WTC11 (cell line): ENCODE measurements around the gene PLCG1. TPM values are rescaled to one million over a fixed set of nuclear protein-coding genes. Genes with fewer than 3 reads are reported as not detected.

ENCODE experiments used
- ATAC-seq: fragments of 200-7000 bp; cut with Tn5 transposase; 2 replicates; pipeline ENCODE4 v1.10.0; 2021; ENCODE audit warnings: mild to moderate bottlenecking, moderate library complexity
- CTCF ChIA-PET: fragments of 300-600 bp; sonication (Branson Sonifier 250); formaldehyde crosslinking; loops from one replicate; lab custom pipeline; 2021; ENCODE audit warnings: antibody characterized with exemption; lab: Charles Lee
- POLR2A ChIA-PET: fragments of 350-600 bp; sonication (Branson Sonifier 250); formaldehyde crosslinking; loops from one replicate; lab custom pipeline; 2021; ENCODE audit warnings: antibody characterized with exemption; lab: Charles Lee
- DNase-seq: peaks from one replicate; pipeline ENCODE4 v3.0.0; 2021; ENCODE audit warnings: low spot score
- H3K27ac Mint-ChIP-seq: 2 replicates; pipeline ENCODE4 v1.8.0; 2021; ENCODE audit warnings: mixed read lengths
- H3K27me3 Mint-ChIP-seq: 2 replicates; pipeline ENCODE4 v1.8.0; 2021; ENCODE audit warnings: low read depth, mild to moderate bottlenecking, moderate library complexity, mixed read lengths
- H3K36me3 Mint-ChIP-seq: 2 replicates; pipeline ENCODE4 v1.8.0; 2021; ENCODE audit warnings: mixed read lengths
- H3K4me1 Mint-ChIP-seq: 2 replicates; pipeline ENCODE4 v1.8.0; 2022; ENCODE audit warnings: mixed read lengths
- H3K4me3 Mint-ChIP-seq: 2 replicates; pipeline ENCODE4 v1.8.0; 2021; ENCODE audit warnings: mild to moderate bottlenecking, moderate library complexity, mixed read lengths
- H3K9me3 Mint-ChIP-seq: 2 replicates; pipeline ENCODE4 v1.8.0; 2021; ENCODE audit warnings: mixed read lengths
- ARID4B ChIP-seq: sonication (generic); formaldehyde crosslinking; IDR thresholded peaks from 2 replicates; pipeline ENCODE4 v1.8.0; 2023; ENCODE audit warnings: missing genetic modification reagents, mild to moderate bottlenecking, borderline replicate concordance
- ATF2 ChIP-seq: sonication (generic); formaldehyde crosslinking; IDR thresholded peaks from 2 replicates; pipeline ENCODE4 v1.8.1; 2022; ENCODE audit warnings: low read depth, missing genetic modification reagents, borderline replicate concordance
- CBFB ChIP-seq: sonication (generic); formaldehyde crosslinking; IDR thresholded peaks from 2 replicates; pipeline ENCODE4 v1.8.1; 2022; ENCODE audit warnings: mild to moderate bottlenecking, low read depth, missing genetic modification reagents
- FOXK1 ChIP-seq: sonication (generic); formaldehyde crosslinking; IDR thresholded peaks from 2 replicates; pipeline ENCODE4 v1.8.0; 2022; ENCODE audit warnings: mild to moderate bottlenecking, moderate library complexity, missing genetic modification reagents
- JAZF1 ChIP-seq: fragments of 250-450 bp; sonication (Bioruptor Pico); IDR thresholded peaks from 2 replicates; pipeline ENCODE4 v1.9.0; 2021; ENCODE audit warnings: moderate library complexity, mild to moderate bottlenecking, inconsistent platforms
- NFATC4 ChIP-seq: fragments of 250-450 bp; sonication (Bioruptor Pico); IDR thresholded peaks from 2 replicates; pipeline ENCODE4 v1.9.0; 2021; ENCODE audit warnings: mild to moderate bottlenecking
- NFE2L1 ChIP-seq: sonication (generic); formaldehyde crosslinking; IDR thresholded peaks from 2 replicates; pipeline ENCODE4 v1.8.1; 2023; ENCODE audit warnings: missing genetic modification reagents
- TEAD1 ChIP-seq: sonication (generic); formaldehyde crosslinking; IDR thresholded peaks from 2 replicates; pipeline ENCODE4 v1.8.0; 2022; ENCODE audit warnings: mild to moderate bottlenecking, missing genetic modification reagents
- ZNF317 ChIP-seq: sonication (generic); formaldehyde crosslinking; IDR thresholded peaks from 2 replicates; pipeline ENCODE4 v1.8.1; 2023; ENCODE audit warnings: low read depth, mild to moderate bottlenecking, moderate library complexity, missing genetic modification reagents, borderline replicate concordance
- ZNF423 ChIP-seq: fragments of 250-450 bp; sonication (Bioruptor Pico); IDR thresholded peaks from 2 replicates; pipeline ENCODE4 v2.1.2; 2022; ENCODE audit warnings: mild to moderate bottlenecking, moderate library complexity
- total RNA-seq: library from RNA; stranded (reverse); gene quantifications from 3 replicates; pipeline ENCODE4 v1.2.3, GENCODE V29; 2021
- TF ChIP-seq, protein P1 (sequence below): sonication (generic); formaldehyde crosslinking; IDR thresholded peaks from 2 replicates; pipeline ENCODE4 v1.8.0; 2022; ENCODE audit warnings: mild to moderate bottlenecking, missing genetic modification reagents
- TF ChIP-seq, protein P2 (sequence below): fragments of 250-450 bp; sonication (Bioruptor Pico); IDR thresholded peaks from 2 replicates; pipeline ENCODE4 v1.8.0; 2021; ENCODE audit warnings: mild to moderate bottlenecking
- TF ChIP-seq, protein P3 (sequence below): sonication (generic); formaldehyde crosslinking; IDR thresholded peaks from 2 replicates; pipeline ENCODE4 v1.8.1; 2023; ENCODE audit warnings: mild to moderate bottlenecking, missing genetic modification reagents, moderate library complexity

Gene PLCG1
- total RNA-seq, 1 experiment from 2014 or later: 201 TPM

DNA sequence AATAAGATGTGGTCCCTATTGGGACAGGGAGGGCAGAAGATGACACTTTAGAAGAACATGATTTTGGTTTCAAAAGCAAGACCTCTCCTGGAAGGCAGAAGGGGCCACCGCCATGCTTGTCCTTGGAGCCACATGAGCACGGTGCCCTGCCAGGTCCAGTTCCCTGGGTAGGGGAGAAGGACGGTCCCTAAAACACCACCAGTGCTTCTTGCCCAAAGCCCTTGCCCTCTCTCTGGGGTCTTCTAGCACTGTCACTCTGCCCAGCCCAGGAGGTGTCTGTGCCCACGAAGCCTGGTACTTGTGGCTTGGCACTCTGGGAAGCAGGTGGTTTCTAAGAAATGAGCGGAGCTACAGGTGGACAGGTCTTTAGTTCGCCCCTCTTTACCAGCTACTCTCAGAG is 46.0 kb downstream of the PLCG1 start (continued):
- TF ChIP-seq, protein P1, sequence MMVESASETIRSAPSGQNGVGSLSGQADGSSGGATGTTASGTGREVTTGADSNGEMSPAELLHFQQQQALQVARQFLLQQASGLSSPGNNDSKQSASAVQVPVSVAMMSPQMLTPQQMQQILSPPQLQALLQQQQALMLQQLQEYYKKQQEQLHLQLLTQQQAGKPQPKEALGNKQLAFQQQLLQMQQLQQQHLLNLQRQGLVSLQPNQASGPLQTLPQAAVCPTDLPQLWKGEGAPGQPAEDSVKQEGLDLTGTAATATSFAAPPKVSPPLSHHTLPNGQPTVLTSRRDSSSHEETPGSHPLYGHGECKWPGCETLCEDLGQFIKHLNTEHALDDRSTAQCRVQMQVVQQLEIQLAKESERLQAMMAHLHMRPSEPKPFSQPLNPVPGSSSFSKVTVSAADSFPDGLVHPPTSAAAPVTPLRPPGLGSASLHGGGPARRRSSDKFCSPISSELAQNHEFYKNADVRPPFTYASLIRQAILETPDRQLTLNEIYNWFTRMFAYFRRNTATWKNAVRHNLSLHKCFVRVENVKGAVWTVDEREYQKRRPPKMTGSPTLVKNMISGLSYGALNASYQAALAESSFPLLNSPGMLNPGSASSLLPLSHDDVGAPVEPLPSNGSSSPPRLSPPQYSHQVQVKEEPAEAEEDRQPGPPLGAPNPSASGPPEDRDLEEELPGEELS: no peak
- TF ChIP-seq, protein P2, sequence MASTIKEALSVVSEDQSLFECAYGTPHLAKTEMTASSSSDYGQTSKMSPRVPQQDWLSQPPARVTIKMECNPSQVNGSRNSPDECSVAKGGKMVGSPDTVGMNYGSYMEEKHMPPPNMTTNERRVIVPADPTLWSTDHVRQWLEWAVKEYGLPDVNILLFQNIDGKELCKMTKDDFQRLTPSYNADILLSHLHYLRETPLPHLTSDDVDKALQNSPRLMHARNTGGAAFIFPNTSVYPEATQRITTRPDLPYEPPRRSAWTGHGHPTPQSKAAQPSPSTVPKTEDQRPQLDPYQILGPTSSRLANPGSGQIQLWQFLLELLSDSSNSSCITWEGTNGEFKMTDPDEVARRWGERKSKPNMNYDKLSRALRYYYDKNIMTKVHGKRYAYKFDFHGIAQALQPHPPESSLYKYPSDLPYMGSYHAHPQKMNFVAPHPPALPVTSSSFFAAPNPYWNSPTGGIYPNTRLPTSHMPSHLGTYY (CRISPR knock-in tag): no peak
- TF ChIP-seq, all 79 proteins: peak for 0

DNA sequence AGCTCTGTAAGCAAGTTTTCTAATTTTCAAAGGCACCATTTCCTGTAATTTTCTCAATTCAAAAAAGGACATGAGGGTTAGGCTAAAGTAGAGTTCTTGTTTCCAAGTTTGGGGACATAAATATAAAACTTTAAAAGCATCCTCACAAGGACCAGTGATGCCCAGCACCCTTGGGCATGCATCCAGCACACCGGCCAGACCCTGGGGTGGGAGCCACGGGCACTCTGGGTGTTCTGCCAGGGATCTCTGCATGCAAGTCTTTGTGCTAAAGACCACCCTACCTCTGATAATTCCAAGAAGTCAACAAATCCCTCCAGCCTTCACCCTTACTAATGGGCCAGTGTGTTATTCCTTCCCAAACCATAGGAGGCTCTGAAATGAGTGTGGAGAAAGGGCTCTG is 46.5 kb downstream of the PLCG1 start:
- Mint-ChIP-seq H3K4me1 (peaks cover 4% of the 10 kb centered on the region), H3K4me3 (no peak overlapping the region), H3K27ac (no peak overlapping the region), H3K27me3 (no peaks in the 10 kb centered on the region), H3K36me3 (no peaks in the 10 kb centered on the region), H3K9me3 (no peaks in the 10 kb centered on the region)
- no peak for TF ChIP-seq NFATC4 (CRISPR knock-in tag)
- TF ChIP-seq NFE2L1: no peak
- TF ChIP-seq TEAD1 (CRISPR knock-in tag): no peak
- TF ChIP-seq ZNF317 (CRISPR knock-in tag): no peak
- TF ChIP-seq JAZF1 (CRISPR knock-in tag): no peak
- no peak for TF ChIP-seq ZNF423 (CRISPR knock-in tag)
- TF ChIP-seq, protein P1: no peak
- no peak for TF ChIP-seq CBFB (CRISPR knock-in tag)
- no peak for TF ChIP-seq ATF2 (CRISPR knock-in tag)
- TF ChIP-seq, protein P3, sequence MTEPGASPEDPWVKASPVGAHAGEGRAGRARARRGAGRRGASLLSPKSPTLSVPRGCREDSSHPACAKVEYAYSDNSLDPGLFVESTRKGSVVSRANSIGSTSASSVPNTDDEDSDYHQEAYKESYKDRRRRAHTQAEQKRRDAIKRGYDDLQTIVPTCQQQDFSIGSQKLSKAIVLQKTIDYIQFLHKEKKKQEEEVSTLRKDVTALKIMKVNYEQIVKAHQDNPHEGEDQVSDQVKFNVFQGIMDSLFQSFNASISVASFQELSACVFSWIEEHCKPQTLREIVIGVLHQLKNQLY (CRISPR knock-in tag): no peak
- no peak for TF ChIP-seq FOXK1
- TF ChIP-seq ARID4B: no peak
- POLR2A ChIA-PET: no interaction called here
- CTCF ChIA-PET: interaction anchor here (2.1 to 3.7 kb wide), 2 partner anchors 11 to 156 kb away, joined by 11 to 18 read pairs; partner anchors contain the start of gene LPIN3
- DNase-seq (no peak), ATAC-seq (0 out of 2 replicates have a peak, but pooled peaks have one; percentile 9)
